Smooth muscle cell of bladder (primary cell): ENCODE data around the gene CXCL5. TPM values are rescaled to one million over a fixed set of nuclear protein-coding genes. Genes with fewer than 3 reads are reported as not detected.

ENCODE experiments used
- total RNA-seq: library from RNA; depleted of rRNA; stranded (reverse); fragments of >200 nt; gene quantifications from 2 replicates; pipeline ENCODE4 v1.2.3, GENCODE V29; 2014

The CXCL5 gene
- 14.0 and 21.0 TPM in 2 replicates for total RNA-seq

GRCh38 chr4:73998040-73999011 is at the start of gene CXCL5:
Gene CXCL5, minus strand, starts transcription at chr4:73998677. Its CDS starts 96 bp downstream, at chr4:73998581.

GRCh38 chr4:74038425-74039314 is 40.2 kb upstream of the CXCL5 start, which contains the start of gene CXCL3:
Gene CXCL3, minus strand, starts transcription at chr4:74038689. Its CDS starts 78 bp downstream, at chr4:74038611.

GRCh38 chr4:73988061-73988460 is 10.4 kb downstream of the CXCL5 start, which contains the start of gene PPBP:
Gene PPBP, minus strand, starts transcription at chr4:73988190. Its CDS starts 87 bp downstream, at chr4:73988103.

Other genes starting within 250 kb of the CXCL5 start
- gene CXCL6, start 162.0 kb downstream of the CXCL5 start, total RNA-seq = 32.7 and 66.7 TPM in 2 replicates
- 51.0 and 75.8 TPM in 2 replicates for gene PF4V1, start 145.4 kb downstream of the CXCL5 start, total RNA-seq
- 70.6 and 232 TPM in 2 replicates for gene CXCL1, start 129.3 kb downstream of the CXCL5 start, total RNA-seq
- 0.85 and 1.4 TPM in 2 replicates for gene PF4, start 16.6 kb downstream of the CXCL5 start, total RNA-seq
- gene PPBP, start 10.5 kb downstream of the CXCL5 start, total RNA-seq = 0.09 TPM in 1 of 2 replicates, not detected in the other
- 4.0 and 18.5 TPM in 2 replicates for gene CXCL3, start 40.0 kb upstream of the CXCL5 start, total RNA-seq
- 6.2 and 18.2 TPM in 2 replicates for gene CXCL2, start 100.5 kb upstream of the CXCL5 start, total RNA-seq
- 9.2 and 15.0 TPM in 2 replicates for gene MTHFD2L, start 159.4 kb upstream of the CXCL5 start, total RNA-seq